22Rv1 (cell line): ENCODE measurements around the gene DMD.
A peak's percentile ranks its signal among the peaks of the same experiment; 100 is the strongest.

Source experiments
- H3K27ac ChIP-seq: fragments of 450-650 bp; 2 replicates; pipeline ENCODE4 v1.5.1; 2017
- ZFX ChIP-seq: fragments of 450-650 bp; IDR thresholded peaks from 2 replicates; pipeline ENCODE4 v1.6.1; 2017; ENCODE audit warnings: antibody characterized with exemption, borderline replicate concordance
- TF ChIP-seq, protein P1 (sequence below): fragments of 450-650 bp; IDR thresholded peaks from 2 replicates; pipeline ENCODE4 v1.5.1; 2017; ENCODE audit warnings: mild to moderate bottlenecking

Gene DMD

DNA sequence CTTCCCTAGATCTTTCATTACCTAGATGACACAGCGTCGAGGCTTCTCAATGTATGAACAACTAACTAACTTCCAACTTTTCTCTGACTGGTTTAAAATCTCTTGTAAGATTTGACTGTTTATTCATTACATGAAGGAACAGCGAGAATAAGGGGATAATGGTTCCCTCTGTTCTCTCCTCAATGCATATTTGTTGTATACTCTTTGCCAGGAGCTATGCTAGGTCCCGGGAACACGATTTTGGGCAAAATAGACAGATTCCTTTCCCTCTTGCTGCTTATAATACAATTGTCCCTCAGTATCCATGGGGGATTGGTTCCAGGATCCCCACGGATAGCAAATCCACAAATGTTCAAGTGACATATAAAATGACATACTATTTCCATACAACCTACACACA is 1020.0 kb downstream of the DMD start:
- H3K27ac ChIP-seq: no peak overlapping the region
- TF ChIP-seq, protein P1, sequence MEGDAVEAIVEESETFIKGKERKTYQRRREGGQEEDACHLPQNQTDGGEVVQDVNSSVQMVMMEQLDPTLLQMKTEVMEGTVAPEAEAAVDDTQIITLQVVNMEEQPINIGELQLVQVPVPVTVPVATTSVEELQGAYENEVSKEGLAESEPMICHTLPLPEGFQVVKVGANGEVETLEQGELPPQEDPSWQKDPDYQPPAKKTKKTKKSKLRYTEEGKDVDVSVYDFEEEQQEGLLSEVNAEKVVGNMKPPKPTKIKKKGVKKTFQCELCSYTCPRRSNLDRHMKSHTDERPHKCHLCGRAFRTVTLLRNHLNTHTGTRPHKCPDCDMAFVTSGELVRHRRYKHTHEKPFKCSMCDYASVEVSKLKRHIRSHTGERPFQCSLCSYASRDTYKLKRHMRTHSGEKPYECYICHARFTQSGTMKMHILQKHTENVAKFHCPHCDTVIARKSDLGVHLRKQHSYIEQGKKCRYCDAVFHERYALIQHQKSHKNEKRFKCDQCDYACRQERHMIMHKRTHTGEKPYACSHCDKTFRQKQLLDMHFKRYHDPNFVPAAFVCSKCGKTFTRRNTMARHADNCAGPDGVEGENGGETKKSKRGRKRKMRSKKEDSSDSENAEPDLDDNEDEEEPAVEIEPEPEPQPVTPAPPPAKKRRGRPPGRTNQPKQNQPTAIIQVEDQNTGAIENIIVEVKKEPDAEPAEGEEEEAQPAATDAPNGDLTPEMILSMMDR: no peak
- TF ChIP-seq ZFX: no peak

DNA sequence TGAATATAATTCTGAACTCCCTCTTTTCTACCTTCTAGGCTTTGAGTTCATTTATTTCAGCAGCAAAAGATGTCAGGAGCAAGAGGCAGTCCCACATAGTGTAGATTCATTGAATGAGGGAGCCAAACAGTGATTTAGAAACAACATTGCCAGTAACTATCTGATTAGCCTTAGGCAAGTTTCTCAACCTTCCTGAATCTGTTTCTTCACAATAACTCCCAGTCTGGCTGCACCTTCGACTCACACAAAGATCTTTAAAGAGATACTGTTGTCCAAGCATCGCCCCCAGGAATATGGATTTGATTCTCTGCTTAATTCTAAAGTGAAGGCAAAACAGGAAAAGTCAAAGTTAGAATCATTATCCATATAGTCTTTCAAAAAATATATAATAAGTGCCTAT is 1026.2 kb downstream of the DMD start:
- TF ChIP-seq, protein P1: no peak
- TF ChIP-seq ZFX: no peak
- H3K27ac ChIP-seq: peak overlapping the region; percentile 25; the same call in 1 of the 2 replicates

DNA sequence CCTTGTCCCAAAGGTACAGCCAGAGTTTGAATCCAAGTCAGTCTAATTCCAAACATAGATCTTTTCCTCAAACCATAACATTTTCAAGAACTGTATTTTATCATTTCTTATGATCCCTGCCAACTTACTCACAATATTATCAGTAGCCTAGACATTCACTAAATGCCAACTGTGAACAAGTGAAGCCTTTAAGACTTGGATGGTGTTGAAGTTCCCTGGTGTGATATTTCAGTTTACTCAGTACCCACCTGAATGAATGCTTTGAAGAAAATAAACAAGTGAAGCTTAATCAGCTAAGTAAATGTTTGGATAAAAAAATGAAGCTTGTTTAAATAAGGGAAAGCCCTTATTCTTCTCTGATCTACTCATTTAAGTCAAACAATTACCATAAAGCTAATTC is 1028.3 kb downstream of the DMD start:
- no peak for TF ChIP-seq ZFX
- TF ChIP-seq, protein P1: no peak
- H3K27ac ChIP-seq: no peak overlapping the region

DNA sequence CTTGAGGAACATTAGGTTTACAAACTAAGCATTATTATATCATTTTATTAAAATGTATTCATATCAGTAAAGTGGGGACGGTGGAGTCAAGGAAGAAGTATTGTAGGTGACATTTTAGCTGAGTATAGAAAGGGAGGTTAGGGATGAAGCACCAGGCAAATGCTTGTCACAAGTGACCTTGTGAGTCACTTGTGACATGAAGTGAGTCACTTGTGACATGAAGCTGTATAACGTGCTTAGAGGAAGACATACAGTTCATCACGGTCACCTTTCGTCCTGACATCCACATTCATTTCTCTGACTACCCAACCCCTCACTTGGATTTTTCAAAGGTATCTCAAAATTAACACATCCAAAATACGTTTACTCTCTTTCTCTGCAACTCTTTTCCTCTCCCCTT is 1034.8 kb downstream of the DMD start:
- no peak overlapping the region for H3K27ac ChIP-seq
- TF ChIP-seq, protein P1: no peak
- no peak for TF ChIP-seq ZFX

DNA sequence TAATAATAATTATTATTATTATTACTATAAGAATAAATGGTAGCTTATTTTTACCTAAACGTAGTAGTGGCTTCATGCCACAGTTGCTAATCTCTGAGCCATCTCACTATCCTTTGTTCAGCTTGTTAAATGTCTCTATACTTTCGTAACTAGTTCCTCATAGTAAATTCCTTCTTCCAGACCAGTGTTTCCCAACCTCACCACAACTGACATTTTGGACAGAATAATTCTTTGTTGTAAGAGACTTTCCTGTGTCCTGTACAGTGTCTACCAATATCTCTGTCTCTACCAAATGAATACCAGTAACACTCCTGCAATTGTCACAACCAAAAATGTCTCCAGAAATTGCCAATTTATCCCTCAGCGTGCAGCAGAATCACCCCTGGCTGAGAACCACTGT is 1040.9 kb downstream of the DMD start:
- TF ChIP-seq, protein P1: no peak
- no peak for TF ChIP-seq ZFX
- H3K27ac ChIP-seq: no peak overlapping the region

DNA sequence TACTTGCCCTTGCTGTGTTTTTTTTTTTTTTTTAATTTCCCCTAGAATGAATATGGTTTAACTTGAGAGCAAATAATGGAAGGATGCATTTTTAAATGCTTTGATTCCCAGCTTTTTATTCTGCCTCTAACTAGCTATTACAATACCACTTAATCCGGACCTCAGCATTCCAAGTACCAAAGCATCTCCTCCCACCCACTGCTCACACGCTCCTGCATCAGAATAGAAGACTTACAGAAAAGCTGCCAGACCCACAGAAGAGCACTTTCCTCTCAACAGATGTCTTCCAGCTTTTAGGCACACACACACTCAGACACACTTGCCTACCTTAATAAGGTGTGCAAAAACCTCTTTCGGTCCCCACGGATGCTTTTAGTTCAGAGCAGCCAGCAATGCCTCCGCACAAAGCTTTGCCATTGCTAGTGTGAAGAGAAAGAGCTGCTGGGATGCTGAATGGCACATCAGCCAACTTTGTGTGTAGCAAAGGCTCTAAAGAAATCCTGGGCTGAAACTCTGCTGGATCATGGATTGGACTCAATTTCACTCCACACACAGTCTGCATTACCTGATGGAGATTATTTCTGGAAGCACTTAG is 1056.2 kb downstream of the DMD start:
- TF ChIP-seq, protein P1: no peak
- TF ChIP-seq ZFX: no peak
- no peak overlapping the region for H3K27ac ChIP-seq

DNA sequence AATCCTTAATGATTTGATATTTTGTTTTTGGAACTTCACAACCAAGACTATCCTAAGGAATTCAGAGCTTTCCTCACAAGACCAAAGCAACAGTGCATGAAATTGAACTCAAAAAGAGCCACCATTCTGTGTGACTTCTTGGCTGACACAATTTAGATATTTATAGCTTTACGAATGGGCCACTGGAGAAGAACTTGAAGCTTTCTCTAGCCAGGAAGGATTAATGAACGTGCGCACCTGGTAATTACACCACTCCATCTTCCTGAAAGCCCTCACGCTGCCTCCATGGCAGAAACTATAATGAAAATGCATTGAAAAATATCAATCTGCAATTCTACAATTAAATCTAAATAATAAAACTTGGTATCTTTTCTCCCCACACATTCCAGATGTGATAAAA is 1057.8 kb downstream of the DMD start:
- TF ChIP-seq ZFX: no peak
- TF ChIP-seq, protein P1: no peak
- H3K27ac ChIP-seq: no peak overlapping the region
